Muscle of back (tissue), 13 donors: ENCODE measurements around the gene IL18R1. TPM values are rescaled to one million over a fixed set of nuclear protein-coding genes. Genes with fewer than 3 reads are reported as not detected.
"Not testable (repeated sequence)": the region's sequence is repeated elsewhere in the genome, so short reads cannot be mapped to it uniquely, and the experiment has no call there.

Experiments
- DNase-seq, 3 donors: peaks; one replicate each; pipeline versions ENCODE4 v3.0.0 to v3.0.0-alpha.2; 2013
- long read RNA-seq, 9 donors: transcript quantifications; one replicate each; lab custom pipeline, GENCODE V29; 2026
- polyA plus RNA-seq, 10 donors: library from polyadenylated mRNA; unstranded; fragments of 120-200 nt; gene quantifications; one replicate each; pipeline ENCODE4 v1.2.1, GENCODE V29; 2013; ENCODE audit not compliant: insufficient read length in 10 of 10

Gene IL18R1, protein sequence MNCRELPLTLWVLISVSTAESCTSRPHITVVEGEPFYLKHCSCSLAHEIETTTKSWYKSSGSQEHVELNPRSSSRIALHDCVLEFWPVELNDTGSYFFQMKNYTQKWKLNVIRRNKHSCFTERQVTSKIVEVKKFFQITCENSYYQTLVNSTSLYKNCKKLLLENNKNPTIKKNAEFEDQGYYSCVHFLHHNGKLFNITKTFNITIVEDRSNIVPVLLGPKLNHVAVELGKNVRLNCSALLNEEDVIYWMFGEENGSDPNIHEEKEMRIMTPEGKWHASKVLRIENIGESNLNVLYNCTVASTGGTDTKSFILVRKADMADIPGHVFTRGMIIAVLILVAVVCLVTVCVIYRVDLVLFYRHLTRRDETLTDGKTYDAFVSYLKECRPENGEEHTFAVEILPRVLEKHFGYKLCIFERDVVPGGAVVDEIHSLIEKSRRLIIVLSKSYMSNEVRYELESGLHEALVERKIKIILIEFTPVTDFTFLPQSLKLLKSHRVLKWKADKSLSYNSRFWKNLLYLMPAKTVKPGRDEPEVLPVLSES
- polyA plus RNA-seq, result 1 to 10 TPM in 5 of 10 donors, under 1 TPM in 5; 0.50 to 2.0 (median 1.0) TPM
- long read RNA-seq, donor 1, result 0 reads
- long read RNA-seq, donor 2, result 0 reads
- long read RNA-seq, donor 3, result 0 reads
- long read RNA-seq, donor 4, result 0 reads
- long read RNA-seq, donor 5, result 0 reads
- long read RNA-seq, donor 6, result 0 reads
- long read RNA-seq, donor 7, result 0 reads
- long read RNA-seq, donor 8, result 0 reads
- long read RNA-seq, donor 9, result 0 reads

DNA sequence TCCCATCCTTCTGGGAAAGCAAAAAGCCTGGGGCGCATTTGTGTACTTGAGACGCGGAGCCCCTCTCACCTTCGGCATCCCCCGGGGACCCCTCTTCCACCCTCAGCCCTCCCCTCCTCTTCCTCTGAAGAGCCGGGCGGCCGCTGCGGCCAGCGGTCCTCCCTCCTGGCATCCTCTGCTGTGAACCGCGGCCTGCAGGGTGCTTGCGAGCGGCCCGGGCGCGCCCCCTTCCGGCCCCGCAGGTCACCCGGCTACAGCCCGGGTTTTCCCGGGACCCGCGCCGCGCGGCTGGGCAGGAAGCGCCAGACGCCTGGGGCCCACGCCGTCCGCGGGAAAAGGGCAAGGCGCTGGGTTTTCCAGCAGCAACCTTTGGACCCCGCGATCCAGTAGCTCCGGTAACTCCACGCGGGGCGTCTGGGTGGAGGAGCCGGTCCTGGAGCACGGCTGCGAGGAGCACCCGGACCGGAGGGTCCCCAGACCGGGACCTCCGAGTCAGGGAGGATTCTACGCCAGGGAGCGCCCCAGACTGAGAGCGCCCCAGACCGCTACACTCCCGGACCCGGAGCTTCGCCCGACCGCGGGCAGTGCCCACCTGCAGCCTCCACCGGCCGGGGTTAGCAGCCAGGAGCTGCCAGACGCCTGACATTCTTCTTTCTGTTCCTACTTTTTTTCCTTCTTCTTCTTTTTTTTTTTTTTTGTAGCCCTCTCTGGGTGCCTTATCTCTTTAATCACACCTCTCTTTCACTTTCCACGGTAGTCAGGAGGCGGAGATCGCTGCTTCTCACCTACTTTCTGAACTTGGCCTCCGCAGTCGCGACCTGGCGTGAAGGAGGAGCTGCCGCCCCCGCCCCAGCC lies at the start of gene IL18R1:
Gene IL18R1 (plus strand): TSS at position 271 of the 855 bp plus-strand sequence. CDS start 6,865 bp downstream, outside the sequence.
- DNase-seq, result peak; percentile 67 to 92 (median 82)

DNA sequence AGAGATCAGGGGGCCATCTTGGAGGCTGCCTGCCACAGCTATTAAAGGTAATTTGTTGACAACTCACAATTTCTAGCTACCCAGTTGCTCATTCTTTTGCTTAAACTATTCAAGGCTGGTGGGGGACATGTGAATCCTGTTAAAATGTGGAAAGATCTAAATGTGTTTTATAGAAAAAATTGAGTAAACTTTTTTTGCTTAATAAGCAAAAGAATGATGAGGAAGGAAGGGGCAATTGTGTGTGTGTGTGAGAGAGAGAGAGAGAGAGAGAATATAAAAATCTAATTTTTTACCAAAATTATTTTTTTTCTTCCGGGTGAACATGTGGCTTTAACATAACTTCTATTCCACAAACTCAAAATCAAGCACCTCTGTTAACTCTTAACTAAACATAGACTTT lies 49.5 kb upstream of the IL18R1 start:
- DNase-seq, result no peak

DNA sequence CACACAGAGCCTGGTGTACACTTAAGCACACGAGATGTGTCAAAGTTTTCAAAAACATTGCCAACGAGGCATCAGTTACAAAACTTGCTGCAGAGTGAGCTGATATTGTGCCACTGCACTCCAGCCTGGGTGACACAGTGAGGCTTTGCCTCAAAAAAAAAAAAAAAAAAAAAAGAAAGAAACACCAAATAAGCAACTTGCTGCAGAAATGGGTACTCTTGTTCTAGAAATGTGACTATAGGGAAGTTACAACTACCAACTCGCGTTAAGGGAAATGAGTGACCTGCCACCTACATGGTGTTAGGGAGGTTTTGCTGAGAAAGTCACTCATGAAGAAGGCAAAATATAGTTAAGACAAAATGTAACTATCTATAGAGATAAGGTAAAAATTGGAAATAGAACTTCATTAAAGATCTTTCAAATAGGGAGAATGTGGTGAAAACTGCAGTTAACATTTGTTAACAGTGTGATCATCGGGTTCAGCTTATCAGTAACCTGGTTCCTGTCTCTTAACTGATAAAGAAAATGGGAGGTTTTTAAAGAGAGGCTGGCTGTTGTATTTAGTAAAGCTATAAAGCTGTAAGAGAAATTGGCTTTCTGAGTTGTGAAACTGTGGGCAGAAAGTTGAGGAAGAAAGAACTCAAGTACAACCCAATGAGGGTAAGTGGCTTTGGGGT lies 44.5 kb upstream of the IL18R1 start, which contains the start of gene IL1RL1:
Gene IL1RL1 (plus strand): TSS at position 600 of the 677 bp plus-strand sequence. CDS start 26,702 bp downstream, outside the sequence.
- no peak for DNase-seq

DNA sequence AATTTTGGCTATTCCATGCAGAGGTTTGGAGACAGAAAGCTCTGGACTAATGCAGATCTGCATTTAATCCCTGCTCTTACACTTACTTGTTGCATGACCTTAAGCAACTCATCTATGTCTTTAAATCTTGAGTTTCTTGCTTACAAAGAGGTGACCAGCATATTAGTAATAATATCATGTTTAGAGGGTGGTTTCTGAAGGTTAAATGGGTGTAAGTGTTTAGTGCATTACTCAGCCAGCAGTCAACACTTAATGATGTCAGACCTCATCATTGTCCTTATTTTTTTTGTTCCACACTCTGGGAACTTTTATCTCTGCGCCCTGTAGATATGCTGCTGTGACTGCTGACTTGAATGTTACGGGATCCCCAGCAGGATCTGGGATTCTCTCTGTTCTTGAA lies 42.6 kb upstream of the IL18R1 start:
- no peak for DNase-seq

DNA sequence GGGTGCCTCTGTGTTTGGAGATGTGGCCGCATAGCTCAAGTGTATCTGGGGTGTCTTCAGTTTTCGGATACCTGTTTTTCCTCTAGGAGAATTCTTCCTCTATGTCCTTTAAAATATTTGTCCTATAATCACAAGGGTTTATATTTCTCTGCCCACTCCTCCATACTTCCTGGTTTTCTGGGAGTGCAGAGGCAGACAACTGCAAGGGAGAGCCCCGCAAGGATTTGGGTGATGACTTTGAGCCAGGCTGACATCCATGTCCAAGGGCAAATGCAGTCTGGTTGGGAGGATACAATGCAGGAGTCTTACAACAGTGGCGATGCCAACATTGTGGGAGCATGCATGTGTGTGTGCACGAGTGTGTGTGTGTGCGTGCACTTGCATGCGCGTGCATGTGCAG lies 42.1 kb upstream of the IL18R1 start:
- DNase-seq, result no peak

DNA sequence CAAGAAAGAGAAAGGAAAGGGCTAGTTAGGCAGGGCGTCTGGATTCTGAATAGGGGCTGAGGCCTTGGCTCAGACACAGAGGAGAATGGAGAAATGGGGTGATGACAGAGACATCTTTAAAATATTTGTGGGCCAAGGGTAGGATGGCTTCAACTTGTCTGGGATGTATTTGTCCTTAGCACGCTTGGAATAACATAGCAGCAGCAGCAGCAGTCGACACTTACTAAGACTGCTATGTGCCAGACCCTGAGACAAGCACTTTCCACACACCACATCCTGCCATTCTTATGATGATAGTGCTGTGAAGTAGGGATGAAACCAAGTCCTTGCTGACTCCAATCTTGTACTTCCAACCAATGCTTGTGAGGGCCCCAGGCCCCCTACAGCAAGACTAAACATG lies 41.6 kb upstream of the IL18R1 start:
- DNase-seq, result peak in 1 of 3 donors; percentile 24

DNA sequence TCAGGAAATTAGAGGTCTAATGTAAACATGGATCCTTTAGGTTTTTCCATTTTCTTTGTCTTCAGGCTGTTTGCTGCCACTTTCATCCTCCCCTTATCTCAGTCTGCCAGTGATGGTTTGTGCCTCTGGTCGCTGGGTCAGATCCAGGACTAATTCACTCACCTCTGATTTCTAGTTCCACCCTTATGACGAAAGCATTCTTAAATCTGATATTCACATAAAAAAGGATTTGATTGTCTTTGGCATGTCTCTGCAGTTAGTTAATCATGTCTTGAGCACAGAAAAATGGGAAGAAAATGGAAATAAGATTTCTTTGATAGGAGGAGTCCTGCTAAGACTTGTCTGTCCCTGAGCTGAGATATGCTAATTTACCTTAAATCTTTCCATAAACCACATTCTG lies 39.7 kb upstream of the IL18R1 start:
- no peak for DNase-seq

DNA sequence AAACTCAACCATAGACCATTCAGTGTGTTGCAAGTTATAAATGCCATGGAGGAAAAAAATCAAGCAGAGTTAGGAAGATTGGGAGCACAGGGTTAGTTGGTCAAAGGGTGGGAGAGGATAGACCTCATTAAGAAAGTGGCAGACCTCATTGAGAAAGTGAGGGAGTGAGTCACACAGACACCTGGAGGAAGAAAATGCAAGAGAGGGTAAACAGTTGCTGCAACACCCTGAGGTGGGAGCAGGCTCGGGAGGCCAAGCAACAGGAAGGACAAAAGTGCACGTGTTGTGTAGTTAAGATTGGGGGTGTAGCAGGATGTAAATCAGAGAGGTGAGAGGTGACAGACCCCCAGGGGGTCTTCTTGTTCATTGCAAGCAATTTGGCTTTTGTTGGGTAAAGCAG lies 37.9 kb upstream of the IL18R1 start:
- no peak for DNase-seq

DNA sequence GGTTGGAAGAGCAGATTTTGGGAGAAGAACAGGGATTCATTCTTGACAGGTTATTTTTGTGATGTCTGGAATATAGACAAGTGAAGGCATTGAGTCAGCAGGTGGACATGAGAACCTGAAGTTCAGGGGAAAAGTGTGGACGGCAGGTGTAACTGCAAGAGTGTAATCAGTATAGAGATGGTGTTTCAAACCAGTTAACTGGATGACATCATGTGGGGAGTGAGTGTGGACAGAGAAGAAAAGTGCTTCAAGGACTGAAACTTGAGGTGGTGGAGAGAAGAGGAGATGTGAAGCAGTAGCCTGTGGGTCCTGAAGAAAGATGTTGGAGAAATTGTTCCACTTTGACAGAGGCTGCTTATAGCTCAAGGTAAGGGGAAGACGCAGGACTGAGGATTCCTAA lies 37.2 kb upstream of the IL18R1 start:
- DNase-seq, result no peak

DNA sequence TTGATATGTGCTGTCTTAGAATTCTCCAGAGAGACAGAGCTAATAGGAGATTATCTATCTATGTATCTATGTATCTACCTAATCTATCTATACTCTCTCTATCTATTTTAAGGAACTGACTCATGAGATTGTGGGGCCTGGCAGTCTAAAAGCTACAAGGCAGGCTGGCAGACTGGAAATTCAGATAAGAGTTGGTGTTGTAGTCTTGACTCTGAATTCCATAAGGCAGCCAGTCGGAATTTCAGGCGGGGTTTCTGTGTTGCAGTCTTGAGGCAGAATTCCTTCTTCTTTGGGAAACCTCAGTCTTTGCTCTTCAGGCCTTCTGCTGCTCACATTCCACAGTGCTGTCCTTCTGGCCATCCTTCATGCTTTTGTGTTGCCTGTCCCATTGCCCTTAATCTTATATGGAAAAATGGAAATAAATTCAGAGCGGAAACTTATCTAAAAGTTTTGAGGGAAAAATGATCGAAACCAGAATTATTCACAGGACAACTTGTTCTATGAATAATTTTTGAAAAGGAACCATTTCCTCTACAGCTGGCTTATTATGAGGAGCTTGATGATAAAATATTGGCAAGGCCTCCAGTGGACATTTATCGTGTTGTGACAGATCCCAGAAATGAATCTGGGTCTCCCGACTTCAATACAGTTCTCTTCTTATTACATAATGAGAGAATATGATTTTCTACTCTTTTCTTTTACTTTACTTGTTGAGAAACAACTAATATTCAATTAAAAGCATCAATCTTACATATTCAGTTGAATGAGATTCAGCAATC lies 33.5 kb upstream of the IL18R1 start:
- DNase-seq, result no peak

DNA sequence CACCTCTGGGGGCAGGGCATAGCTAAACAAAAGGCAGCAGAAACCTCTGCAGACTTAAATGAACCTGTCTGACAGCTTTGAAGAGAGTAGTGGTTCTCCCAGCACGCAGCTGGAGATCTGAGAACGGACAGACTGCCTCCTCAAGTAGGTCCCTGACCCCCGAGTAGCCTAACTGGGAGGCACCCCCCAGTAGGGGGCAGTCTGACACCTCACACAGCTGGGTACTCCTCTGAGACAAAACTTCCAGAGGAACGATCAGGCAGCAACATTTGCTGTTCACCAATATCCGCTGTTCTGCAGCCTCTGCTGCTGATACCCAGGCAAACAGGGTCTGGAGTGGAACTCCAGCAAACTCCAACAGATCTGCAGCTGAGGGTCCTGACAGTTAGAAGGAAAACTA lies 30.7 kb upstream of the IL18R1 start:
- not testable (repeated sequence) for DNase-seq

DNA sequence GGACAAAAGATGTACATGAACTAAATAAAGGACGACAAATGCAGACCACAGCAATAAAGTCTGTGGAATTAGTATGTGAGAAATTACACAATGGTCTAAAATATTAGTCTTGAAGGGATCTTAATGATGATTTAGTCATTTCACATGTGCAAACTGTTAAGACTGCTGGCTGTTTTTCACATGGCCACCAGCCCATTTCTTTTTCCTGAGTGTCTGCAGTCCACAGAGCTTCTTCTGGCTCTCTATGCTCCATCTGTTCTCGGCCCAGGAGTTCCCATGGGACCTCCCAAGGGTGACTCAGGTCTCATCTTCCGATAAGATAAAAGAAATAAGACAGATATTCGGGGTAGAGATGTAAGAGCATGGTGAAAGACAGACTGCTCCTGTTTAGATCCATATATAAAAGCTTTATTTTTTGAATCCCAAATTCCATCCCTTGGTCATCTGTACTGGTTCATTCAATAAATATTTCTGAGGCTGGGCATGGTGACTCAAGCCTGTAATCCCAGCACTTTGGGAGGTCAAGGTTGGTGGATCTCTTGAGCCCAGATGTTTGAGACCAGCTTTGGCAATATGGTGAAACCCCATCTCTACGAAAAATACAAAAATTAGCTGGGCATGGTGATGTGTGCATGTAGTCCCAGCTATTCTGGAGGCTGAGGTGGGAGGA lies 24.1 kb upstream of the IL18R1 start:
- DNase-seq, result no peak

DNA sequence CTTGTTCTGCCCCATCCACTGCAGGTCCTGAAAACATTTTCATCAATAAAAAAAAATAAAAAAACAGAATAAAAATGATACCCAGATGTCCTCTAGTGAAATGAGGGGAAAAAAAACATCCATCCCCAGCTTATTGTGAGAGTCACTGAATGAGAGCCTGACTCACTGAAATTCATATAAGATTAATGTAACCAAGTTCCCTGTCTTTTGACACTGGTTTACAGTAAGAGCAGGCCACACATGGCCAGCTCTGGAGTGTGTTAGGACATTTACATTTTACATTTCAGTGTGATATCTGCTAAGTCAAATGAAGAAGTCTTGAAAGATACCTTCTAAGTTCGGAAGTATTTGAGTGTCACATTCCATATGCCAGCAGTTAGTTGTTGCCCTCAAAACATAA lies 21.1 kb upstream of the IL18R1 start:
- no peak for DNase-seq

DNA sequence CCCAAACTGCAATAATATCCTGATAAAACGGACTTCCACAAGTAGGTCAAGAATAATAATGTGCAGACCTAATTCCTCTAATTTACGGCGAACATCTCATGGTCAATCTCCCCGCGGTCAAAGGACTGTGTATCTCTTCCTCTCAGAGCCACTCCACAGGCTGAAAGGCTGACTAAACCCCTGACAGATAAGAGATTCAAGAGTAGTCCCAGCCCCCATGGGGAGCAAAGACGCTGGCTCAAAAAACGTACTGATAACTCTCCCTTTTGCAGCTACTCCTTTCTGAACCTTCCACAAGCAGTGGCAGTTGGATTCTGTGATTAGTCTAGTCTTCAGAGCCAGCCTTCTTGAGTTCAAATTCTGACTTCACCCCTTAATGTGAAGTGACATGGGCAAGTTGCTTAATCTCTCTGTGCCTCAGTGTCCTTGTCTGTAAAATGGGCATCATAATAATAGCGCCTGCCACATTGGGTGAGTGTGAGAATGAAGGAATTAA lies 19.7 kb upstream of the IL18R1 start:
- no peak for DNase-seq

DNA sequence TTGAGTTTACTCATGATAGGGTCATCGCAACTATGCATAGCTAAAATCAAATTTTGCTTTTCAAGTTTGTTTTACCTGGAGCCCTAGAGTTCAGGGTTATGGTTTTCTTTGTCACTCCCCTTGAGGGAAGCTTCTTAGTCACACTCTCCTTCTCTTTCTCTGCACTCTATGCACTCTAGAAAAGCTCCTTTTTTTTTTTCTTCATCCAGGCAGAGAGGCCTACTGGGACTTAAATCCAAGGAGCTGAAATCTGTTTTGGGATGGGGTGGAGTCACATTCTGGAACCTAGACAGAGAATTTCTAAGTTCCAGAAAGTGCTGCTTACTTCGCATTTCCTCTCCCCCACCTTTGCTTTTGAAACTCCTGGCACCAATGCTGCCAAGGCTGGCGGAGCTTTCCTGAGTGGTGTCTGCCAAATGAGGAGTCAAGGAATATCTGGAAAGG lies 19.1 kb upstream of the IL18R1 start:
- no peak for DNase-seq

DNA sequence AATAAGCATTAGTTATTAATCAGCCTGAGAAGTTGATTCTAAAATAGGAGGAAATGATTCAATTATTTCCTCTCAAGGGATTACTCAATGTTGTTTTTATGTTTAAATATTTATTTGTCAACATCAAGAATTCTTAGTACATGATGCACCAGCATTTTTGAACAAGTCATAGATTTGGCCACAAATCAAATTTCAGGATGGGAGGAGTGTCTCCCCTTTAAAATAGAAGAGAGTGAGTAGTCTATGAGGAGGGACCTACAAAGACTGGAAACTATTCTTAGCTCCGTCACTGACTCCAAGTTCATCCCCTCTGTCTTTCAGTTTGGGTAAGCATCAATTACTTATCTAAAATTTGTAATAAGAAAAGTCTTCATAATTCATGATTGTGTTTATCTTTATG lies 18.6 kb upstream of the IL18R1 start:
- DNase-seq, result no peak

DNA sequence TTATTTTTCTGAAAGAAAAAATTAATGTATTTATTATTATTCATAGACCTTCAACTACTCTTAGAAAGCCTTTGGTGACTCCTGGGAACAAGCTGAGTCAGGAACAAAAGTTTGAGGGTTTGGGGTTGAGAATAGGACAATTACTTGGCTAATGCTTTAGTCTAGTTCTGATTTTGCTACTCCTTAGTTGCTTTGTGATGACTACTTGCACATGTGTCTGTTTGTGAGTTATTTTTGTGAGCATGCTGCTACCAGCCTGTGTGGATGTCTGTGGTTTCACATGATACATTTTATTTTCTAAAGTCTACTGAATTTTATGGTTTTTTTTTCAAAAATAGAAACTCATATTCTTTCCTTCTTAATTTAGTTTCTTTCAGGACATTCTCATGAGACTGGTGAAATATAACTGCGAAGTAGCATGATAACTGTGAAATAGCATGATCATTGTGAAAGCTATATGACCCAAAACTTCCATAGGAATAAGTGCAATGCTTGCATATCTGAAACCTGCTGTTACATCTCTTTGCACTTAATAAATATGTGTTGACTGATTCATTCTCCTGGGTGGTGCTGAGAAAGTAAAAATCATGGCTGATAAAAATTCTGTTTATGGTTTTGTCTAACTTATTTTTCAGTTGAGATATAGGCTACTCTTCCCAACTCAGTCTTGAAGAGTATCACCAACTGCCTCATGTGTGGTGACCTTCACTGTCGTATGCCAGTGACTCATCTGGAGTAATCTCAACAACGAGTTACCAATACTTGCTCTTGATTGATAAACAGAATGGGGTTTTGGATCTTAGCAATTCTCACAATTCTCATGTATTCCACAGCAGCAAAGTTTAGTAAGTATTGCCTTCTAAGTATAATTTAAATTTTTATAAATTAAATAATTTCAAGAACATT lies 17.9 kb upstream of the IL18R1 start:
- no peak for DNase-seq

DNA sequence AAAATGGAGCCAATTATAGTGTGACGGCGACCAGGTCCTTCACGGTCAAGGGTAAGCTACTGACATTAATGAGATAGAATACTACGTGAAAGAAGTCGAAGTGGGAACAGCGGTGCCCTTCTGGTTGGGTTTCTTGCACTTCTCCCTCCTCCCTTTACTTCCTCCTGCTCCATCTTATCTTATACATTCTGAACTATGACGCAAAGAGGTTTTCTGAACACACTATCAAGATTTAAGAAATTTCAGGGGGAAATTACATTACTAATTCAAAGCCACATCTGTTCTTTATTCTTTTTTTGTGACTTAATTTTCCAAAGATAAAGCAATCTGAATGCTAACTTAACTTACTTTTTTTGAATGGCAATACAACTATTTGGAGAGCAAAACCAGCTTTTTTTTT lies 14.8 kb upstream of the IL18R1 start:
- no peak for DNase-seq

DNA sequence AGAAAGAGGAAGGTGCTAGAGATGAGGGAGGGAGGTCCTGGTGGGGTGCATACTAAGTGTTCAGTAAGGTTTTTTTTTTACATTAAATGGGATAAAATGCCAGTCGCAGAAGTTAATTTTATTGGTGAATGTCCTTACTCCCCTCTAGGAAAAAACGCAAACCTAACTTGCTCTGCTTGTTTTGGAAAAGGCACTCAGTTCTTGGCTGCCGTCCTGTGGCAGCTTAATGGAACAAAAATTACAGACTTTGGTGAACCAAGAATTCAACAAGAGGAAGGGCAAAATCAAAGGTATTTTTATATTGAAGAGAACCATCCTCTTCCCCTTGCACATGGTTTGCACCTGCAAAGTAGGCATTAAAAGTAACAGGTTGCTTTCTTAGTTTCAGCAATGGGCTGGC lies 12.7 kb upstream of the IL18R1 start:
- DNase-seq, result peak in 2 of 3 donors; percentile 26 to 45
